DND-41 (cell line): ENCODE results near the gene DPY19L1.

Source experiments
- EZH2 ChIP-seq: IDR thresholded peaks from 3 replicates; pipeline ENCODE4 v1.6.1; 2012; ENCODE audit warnings: borderline replicate concordance, low read depth, mild to moderate bottlenecking, moderate library complexity, low read length, inconsistent platforms; ENCODE audit not compliant: severe bottlenecking
- TF ChIP-seq, protein P1 (sequence below): IDR thresholded peaks from 2 replicates; pipeline ENCODE4 v1.5.1; 2012; ENCODE audit warnings: borderline replicate concordance, low read length, moderate library complexity, mild to moderate bottlenecking; ENCODE audit not compliant: poor library complexity, severe bottlenecking; ENCODE audit errors: extremely low read depth

DNA sequence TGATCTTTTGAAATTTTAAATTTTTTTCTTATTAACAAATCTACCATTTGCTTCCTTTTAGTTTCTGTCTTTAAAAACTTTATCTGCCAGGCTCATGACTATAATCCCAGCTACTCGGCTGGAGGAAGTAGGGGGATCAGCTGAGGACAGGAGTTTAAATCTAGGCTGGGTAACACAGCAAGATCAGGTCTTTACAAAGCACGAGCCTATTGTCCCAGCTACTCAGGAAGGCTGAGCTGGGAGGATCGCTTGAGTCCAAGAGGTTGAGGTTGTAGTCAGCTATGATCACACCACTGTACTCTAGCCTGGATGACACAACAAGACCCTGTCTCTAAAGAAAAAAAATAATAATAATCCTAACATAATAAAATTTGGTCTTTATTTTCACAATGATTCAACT lies 17.5 kb downstream of the DPY19L1 start:
- TF ChIP-seq, protein P1, sequence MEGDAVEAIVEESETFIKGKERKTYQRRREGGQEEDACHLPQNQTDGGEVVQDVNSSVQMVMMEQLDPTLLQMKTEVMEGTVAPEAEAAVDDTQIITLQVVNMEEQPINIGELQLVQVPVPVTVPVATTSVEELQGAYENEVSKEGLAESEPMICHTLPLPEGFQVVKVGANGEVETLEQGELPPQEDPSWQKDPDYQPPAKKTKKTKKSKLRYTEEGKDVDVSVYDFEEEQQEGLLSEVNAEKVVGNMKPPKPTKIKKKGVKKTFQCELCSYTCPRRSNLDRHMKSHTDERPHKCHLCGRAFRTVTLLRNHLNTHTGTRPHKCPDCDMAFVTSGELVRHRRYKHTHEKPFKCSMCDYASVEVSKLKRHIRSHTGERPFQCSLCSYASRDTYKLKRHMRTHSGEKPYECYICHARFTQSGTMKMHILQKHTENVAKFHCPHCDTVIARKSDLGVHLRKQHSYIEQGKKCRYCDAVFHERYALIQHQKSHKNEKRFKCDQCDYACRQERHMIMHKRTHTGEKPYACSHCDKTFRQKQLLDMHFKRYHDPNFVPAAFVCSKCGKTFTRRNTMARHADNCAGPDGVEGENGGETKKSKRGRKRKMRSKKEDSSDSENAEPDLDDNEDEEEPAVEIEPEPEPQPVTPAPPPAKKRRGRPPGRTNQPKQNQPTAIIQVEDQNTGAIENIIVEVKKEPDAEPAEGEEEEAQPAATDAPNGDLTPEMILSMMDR: no peak
- no peak for TF ChIP-seq EZH2
